ENCODE measurements around the gene RANGAP1. TPM values are rescaled to one million over a fixed set of nuclear protein-coding genes. Genes with fewer than 3 reads are reported as not detected.

RANGAP1 gene
- total and polyA plus RNA-seq, 7 donors: 18.7 to 64.8 (median 30.7) TPM

DNA sequence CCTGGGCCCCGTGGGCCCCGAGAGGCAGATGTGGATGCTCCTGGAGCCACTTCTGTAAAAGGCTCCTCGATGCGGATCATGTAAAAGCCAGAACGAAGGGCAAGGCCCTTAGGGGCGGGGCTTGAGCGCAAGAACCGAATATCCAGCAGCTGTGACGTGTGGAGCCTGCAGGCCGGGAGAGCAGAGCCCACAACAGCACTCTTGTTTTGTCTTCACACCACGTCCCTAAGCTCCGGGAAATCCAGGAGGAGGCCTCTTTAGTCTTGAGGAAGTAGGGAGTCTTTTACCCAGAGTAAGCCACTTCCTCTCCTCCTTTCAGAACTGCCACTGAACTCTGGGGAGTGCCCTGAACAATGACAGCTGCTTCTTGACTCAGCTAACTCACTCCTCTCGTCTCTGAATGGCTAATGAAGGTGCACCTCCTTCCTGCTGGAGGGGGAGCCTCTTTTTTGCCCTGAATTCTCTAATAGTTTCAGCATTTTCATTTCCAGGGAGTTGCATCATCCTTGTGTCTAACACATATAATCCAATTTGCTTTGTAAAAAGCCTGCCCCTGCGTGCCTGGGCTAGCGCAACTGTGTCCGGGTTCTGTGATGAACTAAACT lies 68.3 kb downstream of the RANGAP1 start:
- WGBS, 2 donors: 40 to 72% methylated on average over 16 of the region's 16 CpGs
- H3K36me3 ChIP-seq: peaks cover 9 to 64% (median 25%) of the 10 kb centered on the region in 4 donors

GRCh38 chr22:41216984-41217383 lies 69.0 kb downstream of the RANGAP1 start:
- no peaks in the 10 kb centered on the region for H3K9me3 ChIP-seq
- peak in 2 of 4 donors; percentile 4 to 15 for TF ChIP-seq POLR2AphosphoS5 (IDR thresholded peaks at IDR 0.05)
- no peak for TF ChIP-seq EP300 (IDR thresholded peaks at IDR 0.05)
- TF ChIP-seq POLR2A (IDR thresholded peaks at IDR 0.05): no peak
- DNase-seq: peak; percentile 77
- H3K4me1 ChIP-seq: peaks cover 0 to 21% (median 18%) of the 10 kb centered on the region in 4 donors
- 84 to 87% methylated on average over 13 of the region's 13 CpGs for WGBS, 2 donors
- intact Hi-C loops (cut with DNase I): no loop called here
- peak overlapping the region; percentile 71 to 83 (median 73) for H3K27ac ChIP-seq
- peak overlapping the region in 2 of 4 donors; percentile 2 to 19 for H3K4me3 ChIP-seq
- peaks cover 9 to 60% (median 22%) of the 10 kb centered on the region in 4 donors for H3K36me3 ChIP-seq
- H3K27me3 ChIP-seq: no peaks in the 10 kb centered on the region

More for the DNA sequence above, 68.3 kb downstream of the RANGAP1 start:
- H3K9me3 ChIP-seq: no peaks in the 10 kb centered on the region
- intact Hi-C loops (cut with DNase I): no loop called here
- H3K27ac ChIP-seq: peak overlapping the region; percentile 71 to 83 (median 73)
- peaks cover 0 to 21% (median 18%) of the 10 kb centered on the region in 4 donors for H3K4me1 ChIP-seq
- H3K27me3 ChIP-seq: no peaks in the 10 kb centered on the region
- DNase-seq: peak; percentile 90
- peak overlapping the region in 2 of 4 donors; percentile 2 to 19 for H3K4me3 ChIP-seq
- TF ChIP-seq POLR2A (IDR thresholded peaks at IDR 0.05) (no peak), EP300 (IDR thresholded peaks at IDR 0.05) (no peak), POLR2AphosphoS5 (IDR thresholded peaks at IDR 0.05) (peak; percentile 35 to 62 (median 48))
- TF ChIP-seq, protein P1, sequence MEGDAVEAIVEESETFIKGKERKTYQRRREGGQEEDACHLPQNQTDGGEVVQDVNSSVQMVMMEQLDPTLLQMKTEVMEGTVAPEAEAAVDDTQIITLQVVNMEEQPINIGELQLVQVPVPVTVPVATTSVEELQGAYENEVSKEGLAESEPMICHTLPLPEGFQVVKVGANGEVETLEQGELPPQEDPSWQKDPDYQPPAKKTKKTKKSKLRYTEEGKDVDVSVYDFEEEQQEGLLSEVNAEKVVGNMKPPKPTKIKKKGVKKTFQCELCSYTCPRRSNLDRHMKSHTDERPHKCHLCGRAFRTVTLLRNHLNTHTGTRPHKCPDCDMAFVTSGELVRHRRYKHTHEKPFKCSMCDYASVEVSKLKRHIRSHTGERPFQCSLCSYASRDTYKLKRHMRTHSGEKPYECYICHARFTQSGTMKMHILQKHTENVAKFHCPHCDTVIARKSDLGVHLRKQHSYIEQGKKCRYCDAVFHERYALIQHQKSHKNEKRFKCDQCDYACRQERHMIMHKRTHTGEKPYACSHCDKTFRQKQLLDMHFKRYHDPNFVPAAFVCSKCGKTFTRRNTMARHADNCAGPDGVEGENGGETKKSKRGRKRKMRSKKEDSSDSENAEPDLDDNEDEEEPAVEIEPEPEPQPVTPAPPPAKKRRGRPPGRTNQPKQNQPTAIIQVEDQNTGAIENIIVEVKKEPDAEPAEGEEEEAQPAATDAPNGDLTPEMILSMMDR (IDR thresholded peaks at IDR 0.05): no peak

DNA sequence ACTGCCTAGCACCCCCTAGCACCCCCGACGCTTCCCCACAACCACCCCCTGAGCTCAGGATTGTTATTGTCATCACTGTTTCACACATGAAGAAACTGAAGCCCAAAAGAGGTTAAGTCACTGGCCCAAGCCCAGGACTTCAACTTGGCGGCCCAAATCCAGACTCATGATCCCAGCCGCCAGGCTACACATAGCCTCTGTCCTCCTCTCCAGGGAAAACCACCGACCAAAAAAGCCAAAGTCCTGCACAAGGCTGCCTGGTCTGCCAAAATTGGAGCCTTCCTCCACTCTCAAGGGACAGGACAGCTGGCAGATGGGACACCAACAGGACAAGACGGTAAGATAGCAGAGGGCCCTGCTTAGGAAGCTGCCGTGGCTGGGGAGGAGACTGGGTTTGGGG lies 70.1 kb downstream of the RANGAP1 start:
- Histone ChIP-seq H3K4me3 (no peak overlapping the region), H3K4me1 (peaks cover 0 to 21% (median 18%) of the 10 kb centered on the region in 4 donors), H3K27ac (peak overlapping the region in 1 of 4 donors; percentile 83), H3K9me3 (no peaks in the 10 kb centered on the region), H3K27me3 (no peaks in the 10 kb centered on the region), H3K36me3 (peaks cover 5 to 57% (median 16%) of the 10 kb centered on the region in 4 donors)
- 91 to 98% methylated on average over 7 of the region's 7 CpGs for WGBS, 2 donors
- intact Hi-C loops (cut with DNase I): no loop called here
- TF ChIP-seq POLR2AphosphoS5 (IDR thresholded peaks at IDR 0.05) (no peak), POLR2A (IDR thresholded peaks at IDR 0.05) (no peak), EP300 (IDR thresholded peaks at IDR 0.05) (no peak)
- TF ChIP-seq, protein P1 (IDR thresholded peaks at IDR 0.05): no peak
- no peak for DNase-seq

GRCh38 chr22:41215409-41215808 lies 70.6 kb downstream of the RANGAP1 start:
- Histone ChIP-seq H3K9me3 (no peaks in the 10 kb centered on the region), H3K27me3 (no peaks in the 10 kb centered on the region), H3K4me1 (peaks cover 0 to 21% (median 18%) of the 10 kb centered on the region in 4 donors), H3K36me3 (peaks cover under 1 to 57% (median 13%) of the 10 kb centered on the region in 4 donors), H3K27ac (no peak overlapping the region), H3K4me3 (no peak overlapping the region)
- intact Hi-C loops (cut with DNase I): no loop called here
- DNase-seq: no peak
- 97 to 98% methylated on average over 10 of the region's 10 CpGs for whole genome bisulfite sequencing, 2 donors
- TF ChIP-seq, protein P1 (IDR thresholded peaks at IDR 0.05): no peak
- TF ChIP-seq POLR2A (IDR thresholded peaks at IDR 0.05) (no peak), POLR2AphosphoS5 (IDR thresholded peaks at IDR 0.05) (no peak), EP300 (IDR thresholded peaks at IDR 0.05) (no peak)

- intact Hi-C loops (cut with DNase I): loop anchor here (5.0 kb wide), 1 partner anchor 114 kb away; the partner anchor contains the start of gene EP300
- WGBS, 2 donors: 92% methylated on average over 9 of the region's 9 CpGs
- DNase-seq: no peak
These were observed 79.3 kb downstream of the RANGAP1 start for GRCh38 chr22:41206719-41207118.

More at GRCh38 chr22:41206719-41207118, 79.3 kb downstream of the RANGAP1 start:
- Histone ChIP-seq H3K4me1 (peaks cover 0 to 10% (median 8%) of the 10 kb centered on the region in 4 donors), H3K36me3 (peaks cover 0 to 34% (median 0%) of the 10 kb centered on the region in 4 donors), H3K4me3 (no peak overlapping the region), H3K9me3 (no peaks in the 10 kb centered on the region), H3K27ac (no peak overlapping the region), H3K27me3 (no peaks in the 10 kb centered on the region)
- TF ChIP-seq EP300 (IDR thresholded peaks at IDR 0.05): no peak
- no peak for TF ChIP-seq POLR2AphosphoS5 (IDR thresholded peaks at IDR 0.05)
- no peak for TF ChIP-seq POLR2A (IDR thresholded peaks at IDR 0.05)
- TF ChIP-seq, protein P1 (IDR thresholded peaks at IDR 0.05): no peak

Measured in sigmoid colon (tissue), 7 donors.